ENCODE data around the gene LENG1.
A peak's percentile ranks its signal among the peaks of the same experiment; 100 is the strongest.
"Not testable (repeated sequence)": the region's sequence is repeated elsewhere in the genome, so short reads cannot be mapped to it uniquely, and the experiment has no call there.

LENG1 gene

GRCh38 chr19:54159352-54160181, at the start of gene LENG1:
LENG1 (minus strand) TSS chr19:54159721; CDS start chr19:54159695, 26 bp downstream.
- peak; percentile 99 to 100 for DNase-seq

DNA sequence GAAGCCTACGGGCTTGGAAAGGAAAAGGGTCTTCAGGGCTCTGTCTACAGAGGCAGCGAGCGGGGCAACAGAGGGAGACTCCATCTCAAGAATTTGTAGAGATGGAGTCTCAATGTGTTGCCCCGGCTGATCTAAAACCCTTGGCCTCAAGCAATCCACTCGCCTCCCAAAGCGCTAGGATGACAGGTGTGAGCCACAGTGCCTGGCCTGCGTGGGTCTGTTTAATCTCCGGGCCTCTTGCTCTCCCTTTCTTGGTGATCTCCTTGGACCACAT, 49.2 kb upstream of the LENG1 start:
- no peak for DNase-seq

- DNase-seq = peak in 1 of 2 experiments; percentile 22
These were observed 48.7 kb upstream of the LENG1 start for GRCh38 chr19:54207983-54208783.

DNA sequence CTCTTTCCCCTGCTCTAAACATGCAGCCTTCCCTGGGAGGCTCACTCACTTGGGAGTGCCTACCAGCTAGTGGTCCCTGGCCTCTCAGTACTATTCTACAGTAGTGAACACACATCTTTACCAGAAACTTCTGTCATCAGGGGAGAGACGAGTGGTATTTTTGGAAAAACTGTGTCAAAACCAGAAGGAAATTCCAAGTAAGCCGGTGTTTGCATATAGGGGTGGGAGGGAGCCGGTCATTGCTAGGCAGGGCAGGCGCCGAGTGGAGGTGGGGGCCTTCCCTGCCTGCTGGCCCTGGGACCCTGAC, 48.1 kb upstream of the LENG1 start:
- no peak for DNase-seq

- not testable (repeated sequence) for DNase-seq
These were observed 47.7 kb upstream of the LENG1 start for GRCh38 chr19:54207193-54207592.

- DNase-seq = no peak
These were observed 47.3 kb upstream of the LENG1 start for GRCh38 chr19:54206831-54207177.

DNA sequence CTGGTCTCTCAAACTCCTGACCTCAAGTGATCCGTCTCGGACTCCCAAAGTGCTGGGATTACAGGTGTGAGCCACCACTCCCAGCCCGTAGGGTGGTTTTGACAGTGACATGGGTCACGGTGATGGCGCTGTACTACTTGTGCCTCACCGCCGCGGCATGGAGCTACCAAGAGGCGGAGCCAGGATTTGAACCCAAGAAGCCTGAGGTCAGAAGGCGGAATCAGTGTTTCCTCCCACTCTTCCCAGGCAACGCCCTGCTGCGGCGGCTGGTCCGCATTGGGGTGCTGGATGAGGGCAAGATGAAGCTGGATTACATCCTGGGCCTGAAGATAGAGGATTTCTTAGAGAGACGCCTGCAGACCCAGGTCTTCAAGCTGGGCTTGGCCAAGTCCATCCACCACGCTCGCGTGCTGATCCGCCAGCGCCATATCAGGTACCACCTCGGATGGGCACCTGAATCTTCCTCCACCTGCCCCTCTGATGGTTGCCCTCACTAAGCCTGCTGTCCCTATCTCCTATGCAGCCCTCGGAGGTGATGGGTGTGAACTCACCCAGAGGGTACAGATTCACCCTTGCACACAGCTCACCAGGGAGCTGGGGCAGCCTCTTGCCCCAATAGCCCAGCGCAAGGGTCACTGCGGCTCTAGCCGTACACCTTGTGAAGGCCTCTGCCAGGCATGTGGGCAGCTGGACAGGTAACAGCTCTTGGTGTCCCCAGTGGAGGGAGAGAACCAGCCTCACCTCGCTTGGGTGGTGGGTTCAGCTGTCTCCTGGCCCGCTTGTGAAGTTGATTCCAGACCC, 46.7 kb upstream of the LENG1 start:
- no peak for DNase-seq

- no peak for DNase-seq
These were observed 45.4 kb upstream of the LENG1 start for GRCh38 chr19:54204767-54205468.

DNA sequence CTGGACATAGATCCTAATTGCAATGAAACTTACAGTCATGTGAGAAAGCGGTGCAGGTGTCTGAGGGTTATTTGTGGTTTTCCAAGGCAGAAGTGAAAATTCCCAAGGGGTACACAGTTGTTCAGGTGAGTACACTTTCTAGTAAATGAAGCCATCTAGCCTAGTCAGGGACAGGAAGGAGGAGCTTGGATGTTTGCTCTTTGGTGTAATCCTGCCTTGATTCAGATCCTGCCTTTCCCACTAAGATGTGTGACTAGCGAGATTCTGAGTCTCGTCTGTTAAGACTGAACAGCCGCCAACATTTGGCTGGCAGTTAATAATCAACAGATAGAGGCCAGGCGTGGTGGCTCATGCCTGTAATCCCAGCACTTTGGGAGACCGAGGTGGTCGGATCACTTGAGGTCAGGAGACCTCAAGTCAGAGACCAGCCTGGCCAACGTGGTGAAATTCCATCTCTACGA, 43.7 kb upstream of the LENG1 start:
- DNase-seq = no peak

- no peak for DNase-seq
These were observed 42.5 kb upstream of the LENG1 start for GRCh38 chr19:54201980-54202379.

DNA sequence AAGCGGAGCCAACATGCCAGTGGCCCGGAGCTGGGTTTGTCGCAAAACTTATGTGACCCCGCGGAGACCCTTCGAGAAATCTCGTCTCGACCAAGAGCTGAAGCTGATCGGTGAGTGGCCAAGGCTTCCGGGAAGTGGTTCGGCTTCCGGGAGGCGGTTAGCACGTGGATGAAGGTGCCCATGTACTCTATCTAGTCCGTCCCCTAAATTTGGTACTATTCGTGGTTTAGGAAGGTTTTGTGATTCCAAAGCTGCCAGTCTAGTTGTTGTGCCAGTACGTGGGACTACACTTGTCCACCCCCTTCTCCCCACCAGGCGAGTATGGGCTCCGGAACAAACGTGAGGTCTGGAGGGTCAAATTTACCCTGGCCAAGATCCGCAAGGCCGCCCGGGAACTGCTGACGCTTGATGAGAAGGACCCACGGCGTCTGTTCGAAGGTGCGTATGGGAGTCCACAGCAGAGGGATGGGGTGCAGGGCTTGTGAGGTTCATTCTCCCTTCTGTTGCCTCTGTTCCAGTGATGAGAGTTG, 41.7 kb upstream of the LENG1 start:
- DNase-seq = no peak

- DNase-seq = no peak
These were observed 39.9 kb upstream of the LENG1 start for GRCh38 chr19:54199401-54199800.

DNA sequence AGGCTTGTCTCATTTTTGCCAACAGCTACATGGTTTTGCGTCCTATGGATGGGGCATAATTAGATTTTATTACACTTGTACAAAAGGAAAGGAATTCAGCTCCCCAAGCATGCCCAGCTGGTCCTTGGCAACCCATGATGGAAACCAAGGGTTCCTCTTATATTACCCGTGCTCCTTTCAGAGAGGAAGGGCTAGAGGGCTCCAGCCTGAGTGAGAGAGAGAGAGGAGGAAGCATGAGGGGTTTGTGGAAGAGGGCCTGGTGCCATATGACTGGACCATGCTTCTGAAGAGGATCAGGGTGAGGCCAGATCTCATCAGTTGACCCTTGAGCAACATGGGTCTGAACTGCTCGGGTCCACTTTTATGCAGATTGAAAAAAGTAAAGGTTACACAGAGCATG, 37.6 kb upstream of the LENG1 start:
- DNase-seq = no peak

DNA sequence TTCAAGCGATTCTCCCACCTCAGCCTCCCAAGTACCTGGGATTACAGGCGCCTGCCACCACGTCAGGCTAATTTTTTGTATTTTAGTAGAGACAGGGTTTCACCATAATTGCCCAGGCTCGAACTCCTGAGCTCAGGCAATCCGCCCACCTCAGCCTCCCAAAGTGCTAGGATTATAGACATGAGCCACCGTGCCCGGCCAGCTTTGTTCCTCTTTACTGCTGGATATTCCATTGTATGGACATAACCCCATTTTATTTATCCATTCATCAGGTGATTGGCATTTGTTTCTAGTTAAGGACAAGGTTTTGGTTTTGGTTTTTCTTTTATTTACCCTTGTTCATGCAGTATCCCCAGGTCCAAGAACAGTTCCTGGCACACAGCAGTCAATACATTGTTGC, 37.0 kb upstream of the LENG1 start:
- DNase-seq = no peak

DNA sequence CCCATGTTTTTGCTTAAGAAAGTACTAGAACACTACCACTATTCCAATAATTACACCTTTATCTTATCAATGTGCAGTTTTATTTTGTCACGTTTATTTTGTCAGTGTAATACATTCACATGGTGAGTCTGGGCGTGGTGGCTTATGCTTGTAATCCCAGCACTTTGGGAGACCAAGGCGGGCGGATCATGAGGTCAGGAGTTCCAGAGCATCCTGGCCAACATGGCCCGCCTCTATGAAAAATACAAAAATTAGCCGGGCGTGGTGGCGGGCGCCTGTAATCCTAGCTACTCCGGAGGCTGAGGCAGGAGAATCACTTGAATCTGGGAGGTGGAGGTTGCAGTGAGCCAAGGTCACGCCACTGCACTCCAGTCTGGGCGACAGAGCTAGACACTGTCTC, 34.9 kb upstream of the LENG1 start:
- not testable (repeated sequence) for DNase-seq

DNA sequence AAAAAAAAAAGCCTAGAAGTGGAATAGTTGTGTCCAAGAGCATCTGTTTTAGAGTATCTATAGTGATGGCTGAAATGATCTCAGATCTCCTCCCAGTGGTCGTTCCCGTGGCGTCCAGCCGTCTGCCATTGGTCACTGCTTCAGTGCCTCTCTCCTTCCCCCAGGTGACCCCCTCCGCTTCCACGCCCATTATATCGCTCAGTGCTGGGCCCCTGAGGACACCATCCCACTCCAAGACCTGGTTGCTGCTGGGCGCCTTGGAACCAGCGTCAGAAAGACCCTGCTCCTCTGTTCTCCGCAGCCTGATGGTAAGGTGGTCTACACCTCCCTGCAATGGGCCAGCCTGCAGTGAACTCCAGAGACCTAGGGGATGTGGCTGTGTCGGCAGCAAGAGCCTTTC, 33.5 kb upstream of the LENG1 start:
- no peak for DNase-seq

- DNase-seq = no peak
These were observed 32.4 kb upstream of the LENG1 start for GRCh38 chr19:54191811-54192453.

DNA sequence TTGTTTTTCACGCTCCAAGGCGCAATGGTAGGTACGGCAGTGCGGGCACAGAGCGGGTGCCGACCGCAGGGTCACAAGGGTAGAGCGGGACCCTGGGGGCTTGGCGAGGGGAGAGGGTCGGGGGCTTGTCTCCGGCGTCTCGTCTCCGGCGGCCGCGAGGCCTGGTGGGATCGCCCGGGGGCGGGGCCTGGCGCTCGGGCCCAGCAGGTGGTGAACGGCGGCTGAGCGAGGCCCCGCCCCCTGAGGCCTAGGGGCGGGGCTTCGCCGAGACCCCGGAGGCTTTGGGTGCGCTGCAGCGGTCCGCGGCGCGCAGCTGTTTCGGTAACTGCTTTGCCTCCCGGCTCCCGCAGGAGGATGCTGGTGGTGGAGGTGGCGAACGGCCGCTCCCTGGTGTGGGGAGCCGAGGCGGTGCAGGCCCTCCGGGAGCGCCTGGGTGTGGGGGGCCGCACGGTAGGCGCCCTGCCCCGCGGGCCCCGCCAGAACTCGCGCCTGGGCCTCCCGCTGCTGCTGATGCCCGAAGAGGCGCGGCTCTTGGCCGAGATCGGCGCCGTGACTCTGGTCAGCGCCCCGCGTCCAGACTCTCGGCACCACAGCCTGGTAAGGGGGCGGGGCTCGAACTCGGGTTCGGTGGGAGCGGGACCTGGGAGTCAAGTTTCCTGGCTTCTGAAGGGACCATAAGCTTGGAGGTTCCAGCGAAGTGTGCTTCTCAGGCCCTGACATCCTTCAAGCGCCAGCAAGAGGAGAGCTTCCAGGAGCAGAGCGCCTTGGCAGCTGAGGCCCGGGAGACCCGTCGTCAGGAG, 31.7 kb upstream of the LENG1 start, which contains the start of gene TSEN34:
TSEN34 (plus strand) TSS at position 298 of the 800 bp plus-strand sequence; CDS start at position 355, 57 bp downstream.
- DNase-seq = peak; percentile 80 to 92

GRCh38 chr19:54190503-54191010, 31.0 kb upstream of the LENG1 start:
- peak; percentile 99 for DNase-seq

GRCh38 chr19:54189735-54190502, 30.4 kb upstream of the LENG1 start:
- DNase-seq = peak; percentile 100

Data from NCI-H524 (cell line).